Activated T-cell treated with anti-CD3 and anti-CD28 coated beads for 48 hours (primary cell): Measurements from ENCODE around the gene TCF4.

ENCODE experiments used
- DNase-seq: peaks from one replicate; pipeline ENCODE4 v3.0.0-alpha.2; 2020; ENCODE audit warnings: low read depth

Gene TCF4

DNA sequence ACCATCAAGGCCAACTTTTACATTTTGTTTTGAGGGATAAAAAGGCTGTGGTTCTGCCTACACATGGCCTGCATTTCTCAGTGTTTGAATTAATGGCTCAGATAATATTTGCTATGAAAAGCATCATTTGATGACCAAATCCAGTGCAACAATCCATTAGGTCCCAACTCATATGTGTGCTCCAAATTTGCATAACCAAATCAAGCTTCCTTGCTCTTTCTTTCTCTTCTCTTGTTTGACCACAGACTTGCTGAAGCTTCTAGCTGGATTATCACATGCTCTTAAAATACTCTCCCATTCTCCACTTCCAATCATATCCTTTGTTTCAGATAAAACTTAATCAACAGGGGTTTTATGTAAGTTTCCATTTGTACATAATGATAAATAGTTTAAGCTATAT lies 147.0 kb downstream of the TCF4 start:
- no peak for DNase-seq

DNA sequence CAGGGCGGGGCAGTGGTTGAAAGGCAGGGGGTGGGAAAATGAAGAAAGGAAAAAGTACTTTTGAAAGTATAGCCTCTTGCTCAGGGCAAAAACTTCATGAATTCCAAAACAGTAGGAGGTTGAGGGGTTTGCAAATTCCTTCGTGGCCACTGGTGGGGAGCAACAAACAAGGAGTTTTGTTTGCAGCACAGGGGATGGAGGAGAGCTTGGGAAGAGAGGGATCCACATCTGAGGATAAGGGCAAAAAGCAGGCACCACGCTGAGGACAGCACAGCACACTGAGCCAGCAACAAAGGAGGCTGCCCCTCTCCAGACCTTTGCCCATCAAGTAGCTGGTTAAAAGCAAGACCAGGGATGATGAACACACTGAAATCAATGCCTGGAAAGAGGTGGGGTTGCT lies 148.9 kb downstream of the TCF4 start:
- DNase-seq: no peak

DNA sequence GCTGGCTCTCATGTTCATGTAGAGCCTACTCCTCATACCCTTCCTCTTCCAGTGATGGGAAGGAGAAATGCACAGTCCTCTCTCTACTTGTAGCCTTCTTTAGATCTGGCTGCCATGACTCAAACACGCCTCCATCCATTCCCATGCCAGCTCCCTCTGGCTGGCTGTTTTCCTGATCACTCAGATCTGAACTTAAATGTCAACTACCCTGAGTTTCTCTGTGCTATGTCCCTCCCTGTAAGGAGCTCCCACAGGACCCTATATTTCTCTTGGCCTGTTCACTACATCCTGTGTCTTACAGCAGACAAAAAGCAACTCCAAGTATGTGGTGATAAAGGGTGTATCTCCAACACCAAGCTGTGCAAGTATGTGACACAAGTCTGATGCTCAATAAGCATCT lies 152.4 kb downstream of the TCF4 start:
- DNase-seq: no peak

DNA sequence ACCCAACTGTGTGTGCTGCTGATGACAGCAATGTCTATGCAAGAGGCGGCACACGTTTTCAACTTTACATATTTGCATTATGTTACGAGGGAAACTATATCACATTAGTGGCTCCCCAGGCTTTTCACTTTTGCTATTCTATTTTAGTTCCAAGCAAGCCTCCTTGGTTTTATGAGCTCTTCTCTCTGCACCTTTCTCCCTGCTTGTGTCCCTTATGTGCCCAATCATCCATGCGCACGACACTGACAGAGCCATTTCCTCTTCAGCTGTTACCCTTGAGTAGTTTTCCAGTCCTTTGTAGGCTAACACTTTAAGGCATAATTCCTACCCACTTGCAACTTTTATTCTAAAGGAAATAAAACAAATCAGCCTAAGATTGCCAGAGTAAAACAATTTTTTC lies 154.3 kb downstream of the TCF4 start:
- DNase-seq: no peak

DNA sequence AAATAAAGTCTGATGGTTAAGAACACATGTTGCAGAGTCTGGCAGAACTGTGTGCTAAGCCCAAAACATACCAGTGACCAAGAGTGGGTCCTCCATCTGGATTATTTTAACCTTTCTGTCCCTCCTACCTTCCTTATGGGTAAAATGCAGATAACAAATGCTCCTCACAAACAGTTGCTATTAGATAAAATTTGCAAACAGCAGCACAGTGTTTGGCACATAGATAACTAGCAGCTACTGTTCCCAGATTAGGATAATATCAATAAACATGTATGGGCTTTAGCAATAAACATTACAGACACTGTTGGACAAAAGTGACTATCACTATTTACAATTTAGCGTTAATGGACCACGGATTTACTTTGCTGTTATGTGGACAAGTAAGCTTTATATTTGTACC lies 154.9 kb downstream of the TCF4 start:
- no peak for DNase-seq

DNA sequence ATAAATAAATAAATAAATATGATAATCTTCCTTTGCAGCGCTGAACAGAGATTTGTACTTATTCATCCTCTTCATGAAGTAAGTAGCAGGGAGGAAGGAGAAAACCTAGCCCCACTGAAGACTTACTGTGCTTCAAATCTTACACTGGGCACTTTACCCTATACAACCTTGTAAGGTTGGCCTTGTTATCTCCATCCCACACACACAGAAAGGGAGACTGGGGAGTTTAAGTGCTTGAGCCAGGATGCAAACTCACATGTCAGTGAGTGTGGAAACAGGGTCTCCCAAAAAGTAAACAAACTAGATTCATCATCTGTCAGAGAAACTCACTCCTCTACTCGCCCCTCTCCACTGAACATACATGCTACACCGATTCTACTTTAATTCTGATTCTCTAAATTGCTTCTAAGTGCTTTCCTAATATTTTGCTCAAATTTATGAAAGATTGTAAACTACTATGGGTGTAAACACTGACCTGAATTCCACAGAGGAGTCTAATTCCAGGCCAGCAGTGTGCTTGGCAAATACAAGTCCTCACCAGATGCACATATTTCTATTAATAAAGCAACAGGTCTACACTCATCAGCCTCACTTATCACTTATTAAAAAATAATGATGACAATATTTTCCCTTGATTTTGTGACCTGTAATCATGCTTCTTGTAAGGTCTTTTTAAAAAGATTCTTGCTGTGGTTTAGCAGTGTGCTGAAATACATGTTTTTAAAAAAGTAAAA lies 155.5 kb downstream of the TCF4 start:
- no peak for DNase-seq

DNA sequence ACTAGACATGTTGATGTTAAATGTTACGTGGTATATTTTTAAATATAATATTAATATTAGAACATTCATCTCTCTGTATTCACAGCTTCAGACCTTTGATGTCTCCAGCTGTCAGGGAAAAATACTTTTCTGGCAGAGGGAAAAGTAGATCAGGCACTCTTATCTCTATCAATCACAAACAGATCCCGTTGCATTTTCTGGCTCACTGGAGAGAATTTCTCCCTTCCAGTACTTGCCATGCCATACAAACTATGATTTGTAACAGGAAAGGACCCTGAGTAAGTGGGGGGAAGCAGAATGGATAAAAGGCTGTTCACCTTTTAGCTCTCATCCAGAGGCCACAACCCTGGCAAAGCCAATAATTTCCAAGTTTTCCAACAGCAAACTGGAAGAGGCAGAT lies 158.0 kb downstream of the TCF4 start:
- DNase-seq: no peak

DNA sequence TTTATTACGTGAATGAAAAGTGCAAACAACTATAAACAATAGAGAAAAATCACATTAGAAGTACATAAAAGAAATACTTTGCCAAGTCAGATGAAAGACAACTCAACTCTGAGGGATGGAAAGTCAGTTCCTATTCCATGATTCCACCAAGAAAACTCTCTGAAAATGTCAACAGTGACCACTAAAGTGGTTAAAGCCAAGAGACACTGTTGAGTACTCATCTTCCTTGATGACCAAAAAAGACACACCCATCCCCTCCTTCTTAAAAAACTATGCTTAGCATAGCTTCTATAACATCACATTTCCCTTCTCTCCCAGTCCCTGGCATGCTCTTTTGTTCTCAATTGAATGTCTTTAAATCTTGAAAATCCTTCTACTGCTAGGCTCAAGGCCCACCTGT lies 160.0 kb downstream of the TCF4 start:
- DNase-seq: no peak

DNA sequence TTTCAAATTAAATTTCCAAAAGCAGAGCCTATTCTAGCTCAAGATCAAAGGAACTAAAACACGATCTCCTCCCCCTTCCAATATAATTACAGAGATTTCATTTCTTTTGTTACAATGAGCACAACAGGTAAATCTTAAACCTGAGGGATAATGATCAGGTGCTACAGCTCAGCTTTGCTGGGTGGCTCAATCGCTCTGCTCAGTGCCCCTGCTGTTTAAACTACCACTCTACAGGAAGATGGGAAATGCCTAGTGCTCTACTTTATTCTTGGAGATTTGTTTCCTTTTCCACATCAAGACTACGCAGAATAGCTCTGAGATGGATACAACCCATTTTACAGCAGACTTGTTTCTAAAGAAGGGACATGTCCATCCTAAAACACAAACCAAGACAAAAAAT lies 162.3 kb downstream of the TCF4 start:
- DNase-seq: no peak

DNA sequence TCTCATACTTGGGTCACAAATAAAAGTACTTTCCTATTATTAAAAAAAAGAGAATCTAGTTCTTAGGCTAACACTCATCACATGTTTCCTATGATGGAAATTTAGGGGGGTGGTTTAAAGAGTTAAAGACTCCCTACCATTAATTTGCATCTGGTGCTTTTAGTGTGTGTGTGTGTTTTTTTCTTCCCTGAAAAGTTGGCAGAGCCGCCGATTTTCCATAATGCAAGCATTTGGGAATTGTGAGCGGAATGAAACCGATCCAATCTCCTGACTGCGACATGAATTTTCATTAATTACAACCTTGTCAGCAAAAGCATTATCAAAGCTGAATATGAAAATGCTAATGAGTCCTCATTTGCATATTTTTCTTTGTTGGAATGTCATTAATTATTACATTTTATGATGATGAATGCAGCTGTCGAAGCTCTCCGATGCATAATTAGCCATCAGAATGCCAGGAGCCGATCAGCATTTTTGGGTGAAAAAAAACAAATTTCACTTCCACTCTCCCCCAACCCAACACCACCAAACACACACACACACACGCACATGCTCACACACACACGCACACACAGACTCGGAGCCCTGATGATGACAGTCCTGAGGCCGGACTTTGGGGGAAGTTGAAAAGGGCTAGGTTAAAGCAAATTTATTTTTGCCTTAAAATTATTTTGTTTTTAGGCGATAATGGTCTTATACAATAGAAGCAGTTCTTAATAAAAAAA lies 165.4 kb downstream of the TCF4 start:
- DNase-seq: no peak

DNA sequence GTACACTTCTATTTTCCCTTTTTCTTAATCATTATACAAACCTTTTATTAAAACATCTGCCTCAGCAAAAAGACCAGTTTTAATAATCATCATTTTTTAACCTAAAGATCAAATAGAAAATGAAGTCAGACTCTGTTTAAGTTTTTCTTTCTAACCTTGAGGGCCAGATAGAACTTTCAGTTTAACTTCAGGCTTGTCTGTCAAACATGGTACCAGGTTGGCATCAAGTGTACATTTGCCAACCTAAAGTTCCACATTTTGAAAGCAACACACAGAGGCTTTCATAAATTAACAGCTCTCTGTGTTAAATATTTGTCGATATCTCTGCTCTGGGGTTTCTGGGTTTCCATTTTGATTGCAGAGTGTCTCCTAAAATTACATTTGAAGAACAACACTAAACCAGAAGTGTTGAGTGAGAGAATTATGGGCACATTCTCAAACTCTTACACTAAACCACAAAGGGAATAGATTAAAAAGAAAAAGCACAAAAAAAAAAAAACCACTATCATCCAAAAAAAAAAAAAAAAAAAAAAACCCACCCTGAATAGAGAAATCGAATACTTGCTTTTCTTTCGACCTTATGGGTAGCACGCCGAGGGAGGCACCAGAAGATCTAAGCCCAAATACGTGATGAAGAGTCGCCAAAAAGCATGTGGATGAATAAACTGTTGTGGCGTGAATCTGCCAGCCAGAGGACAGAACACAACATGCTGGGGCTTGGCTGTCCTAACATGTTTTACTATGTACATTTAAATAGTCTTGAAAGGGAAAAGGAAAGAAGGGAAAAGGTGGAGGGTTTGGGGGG lies 166.2 kb downstream of the TCF4 start:
- no peak for DNase-seq

DNA sequence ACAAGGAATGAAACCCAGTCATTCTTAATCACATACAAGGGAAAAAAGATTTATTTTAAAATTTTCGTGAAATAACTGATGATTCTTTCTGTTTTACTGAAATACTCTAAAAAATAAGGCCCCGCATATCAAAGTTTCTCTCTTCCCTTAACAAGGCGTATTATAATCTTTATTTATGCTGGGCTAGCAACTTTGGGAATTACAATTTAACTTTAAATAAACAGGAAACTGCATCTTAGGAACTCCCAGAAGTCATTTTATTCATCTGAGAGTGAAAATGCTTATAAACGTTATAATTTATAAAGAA lies 166.7 kb downstream of the TCF4 start:
- DNase-seq: no peak

DNA sequence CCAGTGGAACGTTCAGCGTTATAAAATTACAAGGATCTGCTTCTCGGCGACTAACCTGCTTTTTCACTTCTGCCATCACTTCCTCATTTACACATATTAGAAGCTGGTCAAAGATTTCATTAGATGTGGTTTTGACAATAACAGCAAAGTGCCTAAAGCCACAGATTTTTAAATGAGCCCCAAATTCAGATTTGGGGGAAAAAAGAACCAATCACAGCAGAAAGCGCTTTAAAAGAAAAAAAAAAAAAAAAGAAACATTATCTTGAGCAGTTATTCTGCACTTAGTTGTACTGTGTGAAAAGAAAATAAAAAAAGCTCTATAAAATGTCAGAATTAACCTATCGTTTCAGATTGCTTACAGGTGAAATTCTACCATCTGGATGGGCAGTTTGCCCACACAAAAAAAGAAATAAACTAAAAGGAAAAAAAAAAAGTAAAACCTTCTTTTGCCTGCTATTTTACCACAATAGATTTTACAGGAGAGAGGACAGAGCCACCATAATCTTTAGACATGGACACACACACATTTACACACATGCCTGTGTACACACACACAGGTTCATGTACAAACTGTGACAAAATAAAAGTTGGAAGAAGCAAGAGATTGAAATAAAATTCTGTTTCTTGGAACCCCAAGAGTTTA lies 167.2 kb downstream of the TCF4 start:
- no peak for DNase-seq

DNA sequence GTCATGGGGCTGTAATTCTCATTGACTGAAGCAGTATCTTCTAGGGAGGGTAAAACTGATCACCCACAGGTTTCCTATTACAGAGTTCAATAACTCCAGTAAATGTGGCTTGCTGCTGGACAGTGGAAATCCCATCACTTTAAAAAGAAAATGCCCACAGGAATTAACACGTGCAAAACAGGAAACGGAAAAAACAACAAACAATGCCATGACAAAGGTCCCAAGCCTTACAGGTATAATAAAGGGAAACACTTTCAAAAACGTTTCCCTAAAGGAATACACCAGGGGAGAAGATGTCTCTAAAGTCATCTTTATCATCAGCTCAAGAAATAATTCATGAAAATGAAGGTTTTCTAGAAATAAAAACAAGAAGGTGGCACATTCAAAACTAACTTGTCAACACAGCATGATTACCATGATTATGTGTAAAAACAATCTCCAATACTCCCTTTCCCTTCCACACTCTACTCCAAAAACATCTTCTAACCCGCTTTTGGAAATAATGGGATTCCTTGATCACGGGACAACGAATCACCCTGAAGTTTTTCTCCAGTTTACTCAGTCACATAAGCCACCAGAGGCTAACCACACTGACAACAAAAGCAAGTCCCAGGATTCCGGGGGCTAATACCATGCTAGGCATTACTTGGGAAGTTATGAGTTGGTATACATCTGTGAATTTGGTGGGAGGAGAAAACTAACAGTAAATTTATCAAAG lies 167.9 kb downstream of the TCF4 start:
- DNase-seq: no peak

DNA sequence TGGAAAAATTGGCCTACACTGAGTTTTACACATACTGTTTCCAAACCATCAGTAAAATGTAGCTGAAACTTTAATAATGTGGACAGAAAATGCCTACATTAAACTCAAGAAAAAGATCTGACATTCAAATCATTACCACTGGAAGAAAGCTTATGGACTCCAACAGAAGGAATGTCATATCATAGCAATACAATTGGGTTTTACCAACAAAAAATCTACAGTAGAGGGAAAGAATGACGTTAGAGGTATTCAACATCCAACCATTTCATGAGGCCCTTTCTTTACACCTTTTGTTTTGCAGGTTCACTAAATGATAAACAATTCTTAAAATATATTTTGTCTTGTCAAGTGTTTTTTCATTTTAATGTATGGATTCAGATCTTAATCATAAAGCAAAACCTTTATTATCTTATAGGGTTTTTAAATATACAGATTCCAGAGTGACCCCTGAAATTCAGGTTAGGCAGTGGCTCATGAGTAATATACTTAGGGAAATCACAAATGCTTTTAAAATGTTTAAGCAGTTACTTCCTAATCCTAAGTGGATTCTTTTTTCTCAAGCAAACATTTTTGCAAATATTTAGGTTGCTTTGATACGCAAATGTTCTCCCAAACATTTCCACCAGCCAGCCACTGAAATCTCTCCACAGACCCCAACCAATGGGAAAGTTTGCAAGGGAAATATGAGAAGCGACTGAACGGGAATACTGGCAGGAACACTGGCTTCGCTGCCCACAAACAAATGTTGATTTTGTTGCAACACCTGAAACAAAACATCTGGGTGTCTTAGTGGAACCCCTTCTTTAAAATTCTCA lies 168.7 kb downstream of the TCF4 start:
- no peak for DNase-seq

DNA sequence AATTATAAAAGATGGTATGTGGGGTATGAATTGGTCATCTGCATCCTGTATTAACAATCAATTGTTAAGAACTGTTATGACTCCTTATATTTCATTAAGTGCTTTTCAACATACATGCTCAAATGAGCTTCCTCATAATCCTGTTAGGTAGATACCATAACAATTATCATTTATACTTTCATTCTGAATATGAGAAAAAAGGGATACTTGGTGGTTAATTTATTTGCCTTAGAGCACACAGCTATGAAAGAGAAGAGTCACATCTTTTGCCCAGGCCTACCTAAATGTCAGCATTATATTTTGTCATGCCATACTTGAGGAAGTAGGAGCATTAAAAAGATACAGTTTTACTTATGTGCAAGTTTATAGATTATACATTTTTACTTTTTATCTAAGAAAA lies 169.6 kb downstream of the TCF4 start:
- no peak for DNase-seq

DNA sequence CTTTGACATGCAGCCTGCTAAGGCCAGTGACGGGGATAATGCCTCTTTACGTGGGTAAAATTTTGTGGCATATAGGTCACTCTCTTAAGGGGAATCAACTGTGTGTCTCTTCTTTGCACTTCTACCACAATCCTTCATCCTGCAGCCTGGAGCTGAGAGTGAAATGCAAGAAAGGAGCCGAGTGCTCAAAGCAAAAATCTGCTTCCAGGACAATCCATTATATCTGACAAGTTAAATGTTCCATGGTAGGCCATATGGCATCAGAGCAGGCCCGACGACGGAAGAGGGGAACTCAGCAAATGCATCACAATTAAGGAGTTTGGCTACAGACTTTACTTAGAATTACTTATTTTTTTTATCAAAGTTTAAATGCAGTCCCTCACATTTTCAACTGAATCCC lies 171.2 kb downstream of the TCF4 start:
- no peak for DNase-seq

DNA sequence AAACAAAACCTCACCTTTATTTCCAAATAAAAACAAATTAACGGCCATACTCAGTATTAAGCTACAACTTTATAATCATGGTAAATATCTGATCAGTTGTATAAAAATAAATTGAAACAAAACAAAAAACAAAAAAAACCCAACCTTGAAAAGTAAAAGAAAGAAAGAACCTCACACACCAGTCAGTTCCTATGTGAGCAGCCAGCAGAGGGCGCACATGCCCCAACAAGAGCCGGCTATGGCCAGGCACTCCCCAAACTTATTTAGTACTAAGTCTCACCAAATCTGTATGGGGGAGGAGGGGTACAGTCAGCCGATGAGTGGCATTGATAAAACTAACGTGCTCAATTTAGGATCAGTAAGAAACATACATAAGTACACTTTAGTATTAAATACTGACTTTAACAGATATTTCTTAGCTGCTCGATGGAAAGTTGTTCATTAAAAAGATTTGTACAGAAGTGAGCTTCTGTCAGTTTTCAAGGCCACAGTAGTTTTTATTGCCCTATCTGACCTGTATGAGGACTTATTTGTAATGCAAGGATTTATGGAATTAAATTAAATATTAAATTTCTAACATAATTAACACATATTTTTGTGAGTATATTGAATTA lies 172.6 kb downstream of the TCF4 start:
- DNase-seq: peak; percentile 67

DNA sequence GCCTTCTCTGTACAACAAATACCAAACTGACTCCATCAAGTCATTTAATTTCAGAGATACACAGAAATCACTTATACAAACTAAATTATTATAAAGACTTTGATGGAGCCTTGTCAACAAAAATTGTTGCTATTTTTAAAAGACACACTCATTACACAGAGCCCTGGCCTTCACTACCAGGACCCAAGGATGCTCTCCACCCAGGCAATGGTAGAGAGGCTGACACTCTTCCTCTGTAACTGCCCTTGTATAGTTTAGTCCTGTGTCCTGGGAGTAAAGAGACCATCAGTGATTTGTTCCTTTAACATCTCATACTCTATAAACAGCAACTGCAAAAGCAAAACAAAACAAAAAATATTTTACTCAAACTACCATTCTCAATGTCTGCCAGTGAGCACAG lies 173.5 kb downstream of the TCF4 start:
- no peak for DNase-seq

DNA sequence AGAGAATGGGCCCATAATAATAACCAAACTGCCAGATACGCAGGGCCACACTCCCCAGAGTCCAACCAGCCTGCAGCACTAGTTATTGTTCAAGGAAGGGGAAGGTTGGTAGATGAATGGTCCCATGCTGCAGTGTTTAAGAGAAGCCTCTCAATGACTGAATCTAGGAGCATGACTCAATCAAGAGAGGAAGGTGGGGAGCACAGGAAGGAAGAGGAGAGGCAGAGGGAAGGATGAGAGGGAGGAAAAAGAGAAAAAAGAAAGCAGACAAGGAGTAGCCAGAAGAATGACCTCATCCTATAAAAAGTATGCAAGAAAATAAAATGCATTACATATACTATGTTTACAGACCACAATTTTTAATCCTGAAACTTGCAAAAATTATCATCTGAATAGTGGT lies 174.5 kb downstream of the TCF4 start:
- DNase-seq: no peak
